ENCODE data around the gene MS4A4E. TPM values are rescaled to one million over a fixed set of nuclear protein-coding genes. Genes with fewer than 3 reads are reported as not detected.
"Not testable (repeated sequence)": the region's sequence is repeated elsewhere in the genome, so short reads cannot be mapped to it uniquely, and the experiment has no call there.

MS4A4E gene
- total RNA-seq, 2 donors from 2014 or later = 0.31 TPM; not detected in 1

- H3K27ac Mint-ChIP-seq = no peak overlapping the region
- DNase-seq = no peak
- H3K36me3 ChIP-seq (ENCODE audit: control insufficient read depth, insufficient read depth, low read length) = no peaks in the 10 kb centered on the region
- H3K4me1 Mint-ChIP-seq = no peaks in the 10 kb centered on the region
- WGBS, 2 experiments (ENCODE audit: insufficient coverage in 1 of 2, insufficient read length in 1 of 2) = 77 to 79% methylated on average over 3 of the region's 3 CpGs
- no peak overlapping the region for H3K27ac ChIP-seq (ENCODE audit: low read depth, low read length)
- H3K4me3 Mint-ChIP-seq = no peak overlapping the region
- H3K27me3 ChIP-seq (ENCODE audit: control insufficient read depth, insufficient read depth, low read length, poor library complexity, severe bottlenecking) = no peaks in the 10 kb centered on the region
- H3K9ac ChIP-seq (ENCODE audit: extremely low read depth, low read length, poor library complexity, severe bottlenecking) = no peak overlapping the region
- H3K9me3 Mint-ChIP-seq = no peaks in the 10 kb centered on the region
- peaks cover 8% of the 10 kb centered on the region for H3K9me3 ChIP-seq (ENCODE audit: control insufficient read depth, low read length)
- TF ChIP-seq CTCF (conservative IDR thresholded peaks at IDR 0.05) = no peak
- H3K4me1 ChIP-seq (ENCODE audit: control insufficient read depth, insufficient read depth, low read length) = no peaks in the 10 kb centered on the region
- no peak overlapping the region for H3K4me3 ChIP-seq (ENCODE audit: low read length)
- H3K27me3 Mint-ChIP-seq (ENCODE audit: insufficient read depth) = no peaks in the 10 kb centered on the region
- no peaks in the 10 kb centered on the region for H3K36me3 Mint-ChIP-seq (ENCODE audit: low read depth)
These were observed 84.3 kb downstream of the MS4A4E start for GRCh38 chr11:60158636-60159035.

- Mint-ChIP-seq H3K27me3 (ENCODE audit: insufficient read depth) (no peaks in the 10 kb centered on the region), H3K36me3 (ENCODE audit: low read depth) (no peaks in the 10 kb centered on the region)
- TF ChIP-seq CTCF (conservative IDR thresholded peaks at IDR 0.05) = no peak
These were observed 87.0 kb downstream of the MS4A4E start for GRCh38 chr11:60155931-60156330.

GRCh38 chr11:60152727-60153126, 90.2 kb downstream of the MS4A4E start:
- H3K4me1 Mint-ChIP-seq; H3K9me3 Mint-ChIP-seq; H3K4me1 ChIP-seq (ENCODE audit: control insufficient read depth, insufficient read depth, low read length); DNase-seq; H3K27me3 ChIP-seq (ENCODE audit: control insufficient read depth, insufficient read depth, low read length, poor library complexity, severe bottlenecking); H3K9me3 ChIP-seq (ENCODE audit: control insufficient read depth, low read length); H3K4me3 ChIP-seq (ENCODE audit: low read length); H3K36me3 Mint-ChIP-seq (ENCODE audit: low read depth); H3K36me3 ChIP-seq (ENCODE audit: control insufficient read depth, insufficient read depth, low read length); H3K9ac ChIP-seq (ENCODE audit: extremely low read depth, low read length, poor library complexity, severe bottlenecking); H3K4me3 Mint-ChIP-seq; H3K27ac ChIP-seq (ENCODE audit: low read depth, low read length); H3K27ac Mint-ChIP-seq; H3K27me3 Mint-ChIP-seq (ENCODE audit: insufficient read depth): not testable (repeated sequence)

More at GRCh38 chr11:60155931-60156330, 87.0 kb downstream of the MS4A4E start:
- peaks cover 8% of the 10 kb centered on the region for H3K9me3 ChIP-seq (ENCODE audit: control insufficient read depth, low read length)
- WGBS, 2 experiments (ENCODE audit: insufficient coverage in 1 of 2, insufficient read length in 1 of 2) = 92 to 95% methylated on average over 3 of the region's 3 CpGs
- no peaks in the 10 kb centered on the region for H3K4me1 ChIP-seq (ENCODE audit: control insufficient read depth, insufficient read depth, low read length)
- H3K4me3 Mint-ChIP-seq = no peak overlapping the region
- H3K4me3 ChIP-seq (ENCODE audit: low read length) = no peak overlapping the region
- H3K27ac ChIP-seq (ENCODE audit: low read depth, low read length) = no peak overlapping the region
- H3K27me3 ChIP-seq (ENCODE audit: control insufficient read depth, insufficient read depth, low read length, poor library complexity, severe bottlenecking) = no peaks in the 10 kb centered on the region
- no peaks in the 10 kb centered on the region for H3K9me3 Mint-ChIP-seq
- no peaks in the 10 kb centered on the region for H3K36me3 ChIP-seq (ENCODE audit: control insufficient read depth, insufficient read depth, low read length)
- H3K4me1 Mint-ChIP-seq = no peaks in the 10 kb centered on the region
- no peak overlapping the region for H3K9ac ChIP-seq (ENCODE audit: extremely low read depth, low read length, poor library complexity, severe bottlenecking)
- H3K27ac Mint-ChIP-seq = no peak overlapping the region
- DNase-seq = no peak

- DNase-seq = no peak
- Histone ChIP-seq H3K4me1 (ENCODE audit: control insufficient read depth, insufficient read depth, low read length) (no peaks in the 10 kb centered on the region), H3K4me3 (ENCODE audit: low read length) (no peak overlapping the region), H3K9me3 (ENCODE audit: control insufficient read depth, low read length) (no peaks in the 10 kb centered on the region), H3K9ac (ENCODE audit: extremely low read depth, low read length, poor library complexity, severe bottlenecking) (no peak overlapping the region), H3K36me3 (ENCODE audit: control insufficient read depth, insufficient read depth, low read length) (no peaks in the 10 kb centered on the region), H3K27me3 (ENCODE audit: control insufficient read depth, insufficient read depth, low read length, poor library complexity, severe bottlenecking) (no peaks in the 10 kb centered on the region), H3K27ac (ENCODE audit: low read depth, low read length) (no peak overlapping the region)
- Mint-ChIP-seq H3K4me1 (no peaks in the 10 kb centered on the region), H3K36me3 (ENCODE audit: low read depth) (no peaks in the 10 kb centered on the region), H3K27ac (no peak overlapping the region), H3K9me3 (no peaks in the 10 kb centered on the region), H3K27me3 (ENCODE audit: insufficient read depth) (no peaks in the 10 kb centered on the region), H3K4me3 (no peak overlapping the region)
- no CpG with 5 or more reads among the region's 1 CpG for WGBS, 2 experiments (ENCODE audit: insufficient coverage in 1 of 2, insufficient read length in 1 of 2)
- TF ChIP-seq CTCF (conservative IDR thresholded peaks at IDR 0.05) = no peak
These were observed 92.7 kb downstream of the MS4A4E start for GRCh38 chr11:60150279-60150678.
